MM.1S (cell line): ENCODE data around the gene SLC39A1.

Experiments
- CTCF ChIP-seq: fragments of 300-600 bp; sonication (generic); IDR thresholded peaks from 2 replicates; pipeline ENCODE4 v1.5.1; 2016; ENCODE audit warnings: antibody characterized with exemption, low read length, mixed read lengths
- EZH2 ChIP-seq: fragments of 300-600 bp; sonication (generic); optimal IDR thresholded peaks from 2 replicates; pipeline ENCODE3; 2017; ENCODE audit warnings: low read depth, mild to moderate bottlenecking, antibody characterized with exemption, low read length, mixed read lengths
- EZH2phosphoT487 ChIP-seq: fragments of 300-600 bp; sonication (generic); IDR thresholded peaks from 2 replicates; pipeline ENCODE4 v1.6.1; 2018; ENCODE audit warnings: antibody characterized with exemption, low read length

- TF ChIP-seq CTCF (no peak), EZH2 (no peak), EZH2phosphoT487 (no peak)
Observed at GRCh38 chr1:153926405-153926804, 36.9 kb downstream of the SLC39A1 start.
